Small intestine (tissue), 7 donors: ENCODE data around the gene CCDC57. TPM values are rescaled to one million over a fixed set of nuclear protein-coding genes. Genes with fewer than 3 reads are reported as not detected.

Experiments used
- DNase-seq, 2 donors: peaks; one replicate each; pipeline versions ENCODE4 v3.0.0 to v3.0.0-alpha.2; 2013
- FAIRE-seq: peaks from 2 replicates; lab custom pipeline; 2012; peaks lifted over from hg19 to GRCh38; lab: Jason Lieb, UNC
- H3K27ac ChIP-seq, 3 donors: one replicate each; pipeline ENCODE4 v1.5.1; 2013; ENCODE audit warnings: low read length in 2 of 3, mild to moderate bottlenecking in 2 of 3, control low read depth in 1 of 3, inconsistent platforms in 1 of 3, low read depth in 1 of 3, moderate library complexity in 1 of 3
- H3K27me3 ChIP-seq, 3 donors: one replicate each; pipeline ENCODE4 v1.6.1; 2013; ENCODE audit warnings: low read length in 3 of 3, inconsistent platforms in 1 of 3; ENCODE audit not compliant: control insufficient read depth in 3 of 3, insufficient read depth in 3 of 3
- H3K36me3 ChIP-seq, 3 donors: one replicate each; pipeline ENCODE4 v1.6.1; 2013; ENCODE audit warnings: low read length in 3 of 3, inconsistent platforms in 1 of 3, low read depth in 1 of 3, mild to moderate bottlenecking in 1 of 3, moderate library complexity in 1 of 3; ENCODE audit not compliant: control insufficient read depth in 3 of 3, insufficient read depth in 2 of 3
- H3K4me1 ChIP-seq, 3 donors: one replicate each; pipeline ENCODE4 v1.6.1; 2013; ENCODE audit warnings: low read length in 2 of 3, inconsistent platforms in 1 of 3, low read depth in 1 of 3, mild to moderate bottlenecking in 1 of 3, moderate library complexity in 1 of 3; ENCODE audit not compliant: control insufficient read depth in 3 of 3, insufficient read depth in 2 of 3
- H3K4me3 ChIP-seq, 3 donors: one replicate each; pipeline ENCODE4 v1.5.1; 2013; ENCODE audit warnings: low read length in 3 of 3, control low read depth in 1 of 3, inconsistent platforms in 1 of 3, low read depth in 1 of 3, mild to moderate bottlenecking in 1 of 3, moderate library complexity in 1 of 3
- H3K9me3 ChIP-seq, 2 donors: one replicate each; pipeline ENCODE4 v1.6.1; 2013; ENCODE audit warnings: low read depth in 1 of 2, low read length in 1 of 2; ENCODE audit not compliant: control insufficient read depth in 2 of 2, insufficient read depth in 1 of 2
- WGBS, 3 donors: extraction: QIAGEN DNeasy Blood & Tissue Kit; methylation state at CpG; one replicate each; pipeline ENCODE4 v1.1.7; 2013; 5-methylcytosine and 5-hydroxymethylcytosine counted together
- polyA plus RNA-seq, 4 donors: library from polyadenylated mRNA; stranded (reverse) in 3 of 4; unstranded in 1 of 4; fragments of 200-250 nt in 3 of 4; fragments of 120-200 nt in 1 of 4; gene quantifications; one replicate each; pipeline versions ENCODE4 v1.2.1 to v1.2.3, GENCODE V29; 2013
- donor health status: healthy with polysubstance abuse.
- donor health status: control.
- donor health status: control.
- donor health status: Bipolar disorder and iron deficiency.
- donor health status: healthy.

CCDC57 gene
- polyA plus RNA-seq, 4 donors: 36.7 to 97.3 (median 44.6) TPM

DNA sequence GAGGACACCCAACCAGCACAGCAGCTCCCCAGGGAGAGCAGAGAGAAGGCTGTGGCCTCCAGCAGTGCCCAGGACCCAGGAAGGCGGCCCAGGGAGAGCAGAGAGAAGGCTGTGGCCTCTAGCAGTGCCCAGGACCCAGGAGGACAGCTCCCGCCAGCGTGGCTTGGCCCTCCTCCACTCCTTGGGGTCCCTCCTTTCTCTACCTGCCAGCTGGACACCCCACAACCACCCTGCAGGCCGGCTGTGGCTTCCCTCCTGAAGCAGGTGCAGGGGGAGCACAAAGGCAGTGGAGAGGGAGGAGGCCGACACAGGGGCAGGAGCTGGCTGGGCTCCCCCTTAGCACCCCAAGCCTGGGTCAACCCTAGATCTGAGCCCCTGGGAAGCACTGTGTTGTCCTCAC lies 60.5 kb downstream of the CCDC57 start:
- Histone ChIP-seq H3K27me3 (no peaks in the 10 kb centered on the region), H3K4me3 (no peak overlapping the region), H3K4me1 (no peaks in the 10 kb centered on the region), H3K27ac (peak overlapping the region in 1 of 3 donors; percentile 6), H3K9me3 (peaks cover 0 to 2% of the 10 kb centered on the region in 2 donors), H3K36me3 (peaks cover 0 to 63% (median 0%) of the 10 kb centered on the region in 3 donors)
- FAIRE-seq (no peak), DNase-seq (no peak)
- WGBS, 3 donors: 90 to 93% (median 92%) methylated on average over 4 to 5 of the region's 5 CpGs

DNA sequence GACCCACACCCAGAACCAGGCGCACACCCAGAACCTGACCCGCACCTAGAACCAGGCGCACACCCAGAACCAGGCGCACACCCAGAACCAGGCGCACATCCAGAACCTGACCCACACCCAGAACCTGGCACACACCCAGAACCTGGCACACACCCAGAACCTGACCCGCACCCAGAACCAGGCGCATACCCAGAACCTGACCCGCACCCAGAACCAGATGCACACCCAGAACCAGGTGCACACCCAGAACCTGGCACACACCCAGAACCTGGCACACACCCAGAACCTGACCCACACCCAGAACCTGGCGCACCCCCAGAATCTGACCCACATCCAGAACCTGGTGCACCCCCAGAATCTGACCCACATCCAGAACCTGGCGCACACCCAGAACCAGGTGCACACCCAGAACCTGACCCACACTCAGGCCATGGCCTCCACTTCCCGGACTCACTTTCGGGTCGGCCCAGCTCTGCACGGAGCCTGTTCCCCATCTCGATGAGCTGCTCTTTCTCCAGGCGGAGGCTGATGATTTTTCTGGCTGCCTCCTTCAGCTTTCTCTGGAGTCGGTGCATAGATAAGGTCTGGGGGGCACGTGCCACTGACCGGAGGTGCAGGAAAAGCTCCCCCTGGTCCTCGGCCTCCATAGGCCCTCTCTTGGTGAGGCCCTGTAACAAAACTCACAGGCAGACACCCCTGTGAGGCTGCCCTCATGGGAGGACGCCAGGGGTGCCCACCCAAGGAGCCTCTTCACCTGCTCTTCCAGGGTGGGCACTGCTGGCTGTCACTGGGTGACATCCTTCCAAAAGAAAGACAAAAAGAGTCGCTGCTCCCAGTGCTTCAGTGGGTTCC lies 61.3 kb downstream of the CCDC57 start:
- H3K4me1 ChIP-seq: peaks cover 0 to under 1% (median 0%) of the 10 kb centered on the region in 3 donors
- H3K27ac ChIP-seq: no peak overlapping the region
- H3K27me3 ChIP-seq: no peaks in the 10 kb centered on the region
- FAIRE-seq (no peak), DNase-seq (no peak)
- H3K9me3 ChIP-seq: peaks cover 0 to 2% of the 10 kb centered on the region in 2 donors
- 88 to 94% (median 92%) methylated on average over 20 to 22 of the region's 22 CpGs for WGBS, 3 donors
- H3K4me3 ChIP-seq: no peak overlapping the region
- H3K36me3 ChIP-seq: peaks cover 0 to 58% (median 0%) of the 10 kb centered on the region in 3 donors

DNA sequence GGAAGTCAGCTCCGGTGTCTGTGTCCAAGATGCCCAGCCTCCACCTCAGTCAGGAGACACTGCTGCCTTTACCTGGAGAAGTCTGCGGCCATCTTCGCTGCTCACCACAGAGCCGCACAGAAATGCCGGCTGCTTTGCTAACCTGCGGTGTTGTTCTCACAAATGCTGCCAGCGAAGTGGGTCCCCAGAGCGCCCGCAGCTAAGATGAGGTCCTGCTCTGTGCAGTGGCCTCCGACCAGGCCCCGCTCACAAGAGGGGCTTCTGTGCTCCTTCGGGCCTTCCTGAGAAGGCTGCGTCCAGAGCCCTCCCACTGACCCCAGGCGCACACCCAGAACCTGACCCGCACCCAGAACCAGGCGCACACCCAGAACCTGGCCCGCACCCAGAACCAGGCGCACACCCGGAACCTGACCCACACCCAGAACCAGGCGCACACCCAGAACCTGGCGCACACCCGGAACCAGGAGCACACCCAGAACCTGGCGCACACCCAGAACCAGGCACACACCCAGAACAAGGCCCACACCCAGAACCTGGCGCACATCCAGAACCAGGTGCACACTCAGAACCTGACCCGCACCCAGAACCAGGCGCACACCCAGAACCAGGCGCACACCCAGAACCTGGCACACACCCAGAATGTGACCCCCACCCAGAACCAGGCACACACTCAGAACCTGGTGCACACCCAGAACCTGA lies 63.1 kb downstream of the CCDC57 start:
- DNase-seq (no peak), FAIRE-seq (no peak)
- Histone ChIP-seq H3K4me3 (no peak overlapping the region), H3K9me3 (peaks cover 0 to 2% of the 10 kb centered on the region in 2 donors), H3K27me3 (no peaks in the 10 kb centered on the region), H3K36me3 (peaks cover 0 to 46% (median 0%) of the 10 kb centered on the region in 3 donors), H3K4me1 (peaks cover 0 to 10% (median 0%) of the 10 kb centered on the region in 3 donors), H3K27ac (no peak overlapping the region)
- WGBS, 3 donors: 89 to 93% (median 92%) methylated on average over 23 to 27 of the region's 27 CpGs

DNA sequence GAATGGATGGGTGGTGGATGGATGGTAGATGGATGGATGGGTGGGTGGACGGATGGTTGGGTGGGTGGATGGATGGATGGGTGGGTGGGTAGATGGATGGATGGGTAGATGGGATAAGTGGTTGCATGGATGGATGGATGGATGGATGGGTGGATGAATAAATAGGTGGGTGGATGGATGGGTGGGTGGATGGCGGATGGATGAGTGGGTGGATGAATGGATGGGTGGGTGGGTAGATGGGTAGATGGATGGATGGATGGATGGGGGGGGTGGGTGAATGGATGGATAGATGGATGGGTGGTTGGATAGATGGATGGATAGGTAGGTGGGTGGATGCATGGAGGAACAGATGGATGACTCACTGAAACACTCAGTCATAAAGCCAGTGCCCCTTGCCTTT lies 63.6 kb downstream of the CCDC57 start:
- no peak overlapping the region for H3K27ac ChIP-seq
- H3K4me3 ChIP-seq: no peak overlapping the region
- H3K27me3 ChIP-seq: no peaks in the 10 kb centered on the region
- H3K9me3 ChIP-seq: peaks cover 0 to 2% of the 10 kb centered on the region in 2 donors
- 92 to 99% (median 94%) methylated on average over 1 to 2 of the region's 2 CpGs for WGBS, 3 donors
- peaks cover 0 to 10% (median 0%) of the 10 kb centered on the region in 3 donors for H3K4me1 ChIP-seq
- DNase-seq (no peak), FAIRE-seq (no peak)
- peaks cover 0 to 40% (median 0%) of the 10 kb centered on the region in 3 donors for H3K36me3 ChIP-seq

DNA sequence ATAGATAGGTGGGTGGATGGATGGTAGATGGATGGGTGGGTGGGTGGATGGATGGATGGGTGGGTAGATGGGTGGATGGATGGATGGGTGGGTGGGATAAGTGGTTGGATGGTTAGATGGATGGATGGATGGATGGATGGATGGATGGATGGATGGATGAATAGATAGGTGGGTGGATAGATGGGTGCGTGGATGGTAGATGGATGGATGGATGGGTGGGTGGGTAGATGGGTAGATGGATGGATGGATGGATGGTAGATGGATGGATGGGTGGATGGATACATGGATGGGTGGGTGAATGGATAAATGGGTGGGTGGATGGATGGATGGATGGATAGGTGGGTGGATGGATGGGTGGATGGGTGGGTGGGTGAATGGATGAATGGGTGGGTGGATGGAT lies 64.6 kb downstream of the CCDC57 start:
- Histone ChIP-seq H3K4me1 (peaks cover 0 to 10% (median 0%) of the 10 kb centered on the region in 3 donors), H3K4me3 (no peak overlapping the region), H3K27ac (no peak overlapping the region), H3K36me3 (peaks cover 0 to 33% (median 0%) of the 10 kb centered on the region in 3 donors), H3K9me3 (peaks cover 0 to 2% of the 10 kb centered on the region in 2 donors), H3K27me3 (no peaks in the 10 kb centered on the region)
- DNase-seq (no peak), FAIRE-seq (no peak)
- WGBS, 3 donors: 94 to 100% (median 95%) methylated on average over 1 of the region's 1 CpG

DNA sequence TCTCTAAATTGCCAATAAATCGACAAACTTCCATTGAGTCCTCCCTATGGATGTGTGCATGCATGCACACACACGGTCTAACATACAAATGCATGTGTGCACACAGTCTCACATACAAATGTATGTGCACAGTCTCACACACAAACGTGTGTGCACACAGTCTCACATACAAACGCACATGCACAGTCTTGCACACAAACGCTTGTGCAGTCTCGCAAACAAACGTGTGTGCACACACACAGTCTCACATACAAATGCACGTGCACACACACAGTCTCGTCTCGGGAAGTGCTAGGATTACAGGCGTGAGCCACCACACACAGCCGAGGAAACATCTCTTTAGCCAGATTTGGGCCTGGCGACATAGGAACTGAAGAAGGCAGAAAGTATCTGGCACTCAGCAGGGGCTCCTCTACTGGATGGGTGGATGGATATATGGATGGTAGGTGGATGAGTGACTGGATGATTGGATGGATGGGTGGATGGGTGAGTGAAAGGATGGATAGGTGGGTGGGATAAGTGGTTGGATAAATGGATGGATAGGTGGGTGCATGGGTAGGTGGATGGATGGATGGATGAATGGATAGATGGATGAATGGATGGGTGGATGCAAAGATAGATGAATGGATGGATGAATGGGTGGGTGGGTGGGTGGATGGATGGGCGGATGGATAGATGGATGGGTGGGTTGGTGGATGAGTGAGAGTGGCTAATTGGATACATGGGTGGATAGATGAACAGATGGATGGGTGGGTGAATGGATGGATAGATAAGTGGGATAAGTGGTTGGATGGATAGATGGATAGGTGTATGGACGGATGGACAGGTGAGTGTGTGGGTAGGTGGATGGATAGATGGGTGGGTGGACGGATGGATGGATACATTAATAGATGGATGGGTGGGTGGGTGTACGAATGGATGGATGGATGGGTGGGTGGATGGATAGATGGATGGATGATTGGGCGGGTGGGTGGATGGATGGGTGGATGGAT lies 65.7 kb downstream of the CCDC57 start:
- WGBS, 3 donors: 87 to 91% (median 87%) methylated on average over 18 of the region's 18 CpGs
- H3K4me1 ChIP-seq: peaks cover 0 to 10% (median 0%) of the 10 kb centered on the region in 3 donors
- peaks cover 0 to 2% of the 10 kb centered on the region in 2 donors for H3K9me3 ChIP-seq
- no peaks in the 10 kb centered on the region for H3K27me3 ChIP-seq
- H3K4me3 ChIP-seq: no peak overlapping the region
- H3K27ac ChIP-seq: no peak overlapping the region
- DNase-seq: no peak
- peaks cover 0 to 22% (median 0%) of the 10 kb centered on the region in 3 donors for H3K36me3 ChIP-seq
- FAIRE-seq: no peak

DNA sequence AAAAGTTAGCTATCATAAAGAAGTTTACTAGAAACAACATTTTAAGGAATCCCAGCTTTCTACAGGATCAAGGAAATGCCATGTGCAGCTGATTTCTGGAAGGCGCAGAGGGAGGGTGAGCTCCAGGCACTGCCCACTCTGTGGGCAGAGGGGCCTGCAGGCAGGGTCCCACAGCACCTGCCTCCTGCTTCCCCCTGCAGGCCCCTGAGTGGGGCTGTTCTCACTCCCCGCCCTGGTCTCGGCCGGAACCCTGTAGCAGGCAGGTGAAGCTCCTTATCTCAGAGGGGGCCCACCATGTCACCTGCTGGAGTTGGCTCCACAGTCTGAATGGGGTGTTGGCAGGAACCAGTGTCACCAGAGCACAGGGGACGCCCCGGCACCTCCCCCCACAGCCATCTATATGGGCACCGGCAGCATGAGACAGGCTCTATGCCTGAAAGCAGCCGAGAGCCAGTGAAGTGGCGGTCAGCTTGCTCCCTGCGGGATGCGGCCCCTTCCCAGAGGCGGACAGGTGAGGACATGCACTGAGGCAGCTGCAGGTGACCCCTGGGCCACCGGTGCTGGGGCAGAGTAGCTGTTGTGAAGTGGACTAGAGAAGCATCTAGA lies 67.0 kb downstream of the CCDC57 start:
- 83 to 88% (median 83%) methylated on average over 13 of the region's 13 CpGs for WGBS, 3 donors
- H3K9me3 ChIP-seq: peaks cover 0 to 2% of the 10 kb centered on the region in 2 donors
- no peak overlapping the region for H3K4me3 ChIP-seq
- DNase-seq (peak in 1 of 2 donors; percentile 83), FAIRE-seq (no peak)
- peaks cover 0 to 16% (median 0%) of the 10 kb centered on the region in 3 donors for H3K36me3 ChIP-seq
- no peaks in the 10 kb centered on the region for H3K27me3 ChIP-seq
- H3K27ac ChIP-seq: peak overlapping the region in 1 of 3 donors; percentile 23
- H3K4me1 ChIP-seq: peaks cover 0 to 10% (median 0%) of the 10 kb centered on the region in 3 donors
